GM10266 (cell line): Measurements from ENCODE around the gene SPEM2.

Experiments used
- DNase-seq: peaks from one replicate; pipeline ENCODE4 v3.0.0; 2012; ENCODE audit errors: extremely low spot score
- CTCF ChIP-seq: IDR thresholded peaks from 2 replicates; pipeline ENCODE4 v1.5.1; 2012; ENCODE audit warnings: mild to moderate bottlenecking, low read depth; ENCODE audit not compliant: control insufficient read depth, insufficient read depth; ENCODE audit errors: missing control alignments

SPEM2 gene

GRCh38 chr17:7405350-7406234, 19.8 kb upstream of the SPEM2 start:
- DNase-seq: no peak
- no peak for TF ChIP-seq CTCF

- DNase-seq: no peak
Measured at GRCh38 chr17:7406235-7406825, 19.1 kb upstream of the SPEM2 start.

GRCh38 chr17:7407082-7407481, 18.3 kb upstream of the SPEM2 start:
- no peak for DNase-seq
- TF ChIP-seq CTCF: no peak

More at GRCh38 chr17:7406235-7406825, 19.1 kb upstream of the SPEM2 start:
- TF ChIP-seq CTCF: no peak

GRCh38 chr17:7407485-7408251, 17.7 kb upstream of the SPEM2 start, which contains the start of gene NLGN2:
Gene NLGN2 (plus strand): TSS chr17:7407845. CDS start chr17:7408256, 411 bp downstream.
- no peak for TF ChIP-seq CTCF
- DNase-seq: no peak

- no peak for TF ChIP-seq CTCF
- no peak for DNase-seq
Measured at GRCh38 chr17:7408252-7408727, 17.1 kb upstream of the SPEM2 start.

- no peak for DNase-seq
- no peak for TF ChIP-seq CTCF
Measured at GRCh38 chr17:7408863-7409262, 16.6 kb upstream of the SPEM2 start.

GRCh38 chr17:7409716-7410115, 15.7 kb upstream of the SPEM2 start:
- DNase-seq: no peak
- TF ChIP-seq CTCF: no peak
